K562 (cell line): Measurements from ENCODE around the gene ARHGEF4. TPM values are rescaled to one million over a fixed set of nuclear protein-coding genes. Genes with fewer than 3 reads are reported as not detected.

Source experiments
- ATF7 ChIP-seq: fragments of 450-650 bp; IDR thresholded peaks from 2 replicates; pipeline ENCODE4 v1.7.1; 2014; ENCODE audit warnings: mild to moderate bottlenecking, moderate library complexity
- GTF2F1 ChIP-seq: IDR thresholded peaks from 2 replicates; pipeline ENCODE4 v1.6.1; 2011; ENCODE audit warnings: low read depth, low read length, improper control_type of control experiment
- MED1 ChIP-seq: sonication (generic); formaldehyde crosslinking; IDR thresholded peaks from 2 replicates; pipeline ENCODE4 v1.8.1; 2023; ENCODE audit warnings: missing genetic modification reagents, borderline replicate concordance
- PBX2 ChIP-seq, 2 experiments: IDR thresholded peaks in 1 of 2; conservative IDR thresholded peaks in 1 of 2; 2 replicates each; pipeline ENCODE4 v1.6.1; 2016; ENCODE audit warnings: low read depth in 2 of 2, mild to moderate bottlenecking in 1 of 2, missing compliant biosample characterization in 1 of 2, missing genetic modification characterization in 1 of 2, moderate library complexity in 1 of 2
- POLR3G ChIP-seq: IDR thresholded peaks from 2 replicates; pipeline ENCODE4 v1.6.1; 2011; ENCODE audit not compliant: insufficient read length, insufficient replicate concordance; ENCODE audit errors: extremely low read depth
- SAP30 ChIP-seq: fragments of 200-600 bp; sonication (generic); IDR thresholded peaks from 2 replicates; pipeline ENCODE4 v1.6.1; 2012; ENCODE audit warnings: borderline replicate concordance, low read depth, mild to moderate bottlenecking, moderate library complexity, low read length, control low read depth, inconsistent platforms; ENCODE audit not compliant: insufficient read depth, poor library complexity, severe bottlenecking
- SIX5 ChIP-seq, 2 experiments: IDR thresholded peaks; 2 replicates each; pipeline ENCODE4 v1.6.1; 2011; ENCODE audit warnings: low read length in 2 of 2, borderline replicate concordance in 1 of 2, low read depth in 1 of 2, mild to moderate bottlenecking in 1 of 2, moderate library complexity in 1 of 2; ENCODE audit not compliant: insufficient read depth in 1 of 2
- SMARCA4 ChIP-seq: fragments of 450-650 bp; IDR thresholded peaks from 2 replicates; pipeline ENCODE4 v1.6.1; 2016
- SREBF1 ChIP-seq: fragments of 150-350 bp; IDR thresholded peaks from 2 replicates; pipeline ENCODE4 v1.6.1; 2014; ENCODE audit warnings: antibody characterized with exemption, low read depth, low read length, borderline replicate concordance
- ZNF445 ChIP-seq: fragments of 250-450 bp; sonication (Bioruptor Pico); IDR thresholded peaks from 2 replicates; pipeline ENCODE4 v1.4.0; 2020; ENCODE audit warnings: low read depth, mild to moderate bottlenecking, moderate library complexity
- polyA plus RNA-seq, 8 experiments: library from polyadenylated mRNA; depleted of rRNA in 4 of 8; stranded (reverse) in 5 of 8; unstranded in 3 of 8; fragments of >200 nt; fragmentation: Nextera tagmentation in 2 of 8; fragmentation: Illumina TruSeq in 1 of 8; extraction: Ambion mirVana in 2 of 8; extraction: Trizol in 1 of 8; gene quantifications; 2 replicates each; pipeline versions ENCODE4 v1.2.1 to v1.2.3, GENCODE V29; 2011 to 2014; ENCODE audit warnings: inconsistent platforms in 1 of 8, missing spikeins in 1 of 8
- total RNA-seq, 7 experiments: library from RNA; depleted of rRNA in 6 of 7; stranded (reverse); fragments of >200 nt in 6 of 7; fragmentation: Illumina TruSeq in 2 of 7; extraction: Trizol in 2 of 7; gene quantifications; 2 replicates each; pipeline versions ENCODE4 v1.2.1 to v1.2.3, GENCODE V29; 2011 to 2021; ENCODE audit warnings: low replicate concordance in 1 of 7
- TF ChIP-seq, protein P1 (sequence below): sonication (generic); formaldehyde crosslinking; IDR thresholded peaks from 2 replicates; pipeline ENCODE4 v1.8.0; 2022; ENCODE audit warnings: missing genetic modification reagents, mild to moderate bottlenecking, borderline replicate concordance
- TF ChIP-seq, protein P2 (sequence below): sonication (generic); formaldehyde crosslinking; IDR thresholded peaks from 2 replicates; pipeline ENCODE4 v1.5.0; 2020; ENCODE audit warnings: missing genetic modification reagents

Gene ARHGEF4
- total and polyA plus RNA-seq, 9 of the 15 experiments (the other 6 are each of a cell fraction or from before 2014, with no cell fraction given), result not detected

GRCh38 chr2:130915149-130915548 is 78.4 kb downstream of the ARHGEF4 start (continued):
- TF ChIP-seq, protein P1, sequence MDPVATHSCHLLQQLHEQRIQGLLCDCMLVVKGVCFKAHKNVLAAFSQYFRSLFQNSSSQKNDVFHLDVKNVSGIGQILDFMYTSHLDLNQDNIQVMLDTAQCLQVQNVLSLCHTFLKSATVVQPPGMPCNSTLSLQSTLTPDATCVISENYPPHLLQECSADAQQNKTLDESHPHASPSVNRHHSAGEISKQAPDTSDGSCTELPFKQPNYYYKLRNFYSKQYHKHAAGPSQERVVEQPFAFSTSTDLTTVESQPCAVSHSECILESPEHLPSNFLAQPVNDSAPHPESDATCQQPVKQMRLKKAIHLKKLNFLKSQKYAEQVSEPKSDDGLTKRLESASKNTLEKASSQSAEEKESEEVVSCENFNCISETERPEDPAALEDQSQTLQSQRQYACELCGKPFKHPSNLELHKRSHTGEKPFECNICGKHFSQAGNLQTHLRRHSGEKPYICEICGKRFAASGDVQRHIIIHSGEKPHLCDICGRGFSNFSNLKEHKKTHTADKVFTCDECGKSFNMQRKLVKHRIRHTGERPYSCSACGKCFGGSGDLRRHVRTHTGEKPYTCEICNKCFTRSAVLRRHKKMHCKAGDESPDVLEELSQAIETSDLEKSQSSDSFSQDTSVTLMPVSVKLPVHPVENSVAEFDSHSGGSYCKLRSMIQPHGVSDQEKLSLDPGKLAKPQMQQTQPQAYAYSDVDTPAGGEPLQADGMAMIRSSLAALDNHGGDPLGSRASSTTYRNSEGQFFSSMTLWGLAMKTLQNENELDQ (CRISPR knock-in tag), result no peak
- TF ChIP-seq POLR3G (no peak), GTF2F1 (no peak), ATF7 (no peak), SMARCA4 (no peak), PBX2 (CRISPR knock-in tag; IDR thresholded peaks at IDR 0.05; ENCODE audit: low read depth) (no peak), PBX2 (tag; conservative IDR thresholded peaks at IDR 0.05; ENCODE audit: low read depth) (no peak), ZNF445 (CRISPR knock-in tag) (no peak), MED1 (no peak), SREBF1 (no peak), SIX5 (IDR thresholded peaks at IDR 0.05; ENCODE audit: borderline replicate concordance in 1 of 2, insufficient read depth in 1 of 2, low read depth in 1 of 2, low read length in 2 of 2) (no peak), SAP30 (no peak)
- TF ChIP-seq, protein P2, sequence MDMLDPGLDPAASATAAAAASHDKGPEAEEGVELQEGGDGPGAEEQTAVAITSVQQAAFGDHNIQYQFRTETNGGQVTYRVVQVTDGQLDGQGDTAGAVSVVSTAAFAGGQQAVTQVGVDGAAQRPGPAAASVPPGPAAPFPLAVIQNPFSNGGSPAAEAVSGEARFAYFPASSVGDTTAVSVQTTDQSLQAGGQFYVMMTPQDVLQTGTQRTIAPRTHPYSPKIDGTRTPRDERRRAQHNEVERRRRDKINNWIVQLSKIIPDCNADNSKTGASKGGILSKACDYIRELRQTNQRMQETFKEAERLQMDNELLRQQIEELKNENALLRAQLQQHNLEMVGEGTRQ, result no peak
